Measurements from ENCODE around the gene LRIG2. TPM values are rescaled to one million over a fixed set of nuclear protein-coding genes. Genes with fewer than 3 reads are reported as not detected.

Gene LRIG2
- total and polyA plus RNA-seq, 2 of the 13 experiments (the other 11 are each of a cell fraction or from before 2014, with no cell fraction given), result 8.1 to 12.2 TPM

- TF ChIP-seq ZNF558 (CRISPR knock-in tag; IDR thresholded peaks at IDR 0.05; ENCODE audit: borderline replicate concordance) (no peak), FOXA3 (CRISPR knock-in tag; IDR thresholded peaks at IDR 0.05) (no peak), HNRNPH1 (optimal IDR thresholded peaks at IDR 0.05; ENCODE audit: low read depth, low read length) (no peak), ZNF337 (CRISPR knock-in tag; IDR thresholded peaks at IDR 0.05; ENCODE audit: borderline replicate concordance, low read depth) (no peak), CENPX (CRISPR knock-in tag; IDR thresholded peaks at IDR 0.05) (no peak), ZNF18 (CRISPR knock-in tag; IDR thresholded peaks at IDR 0.05; ENCODE audit: insufficient replicate concordance) (no peak), AGO1 (IDR thresholded peaks at IDR 0.05; ENCODE audit: low read depth, low read length, poor library complexity, severe bottlenecking) (peak; percentile 3), PHB2 (IDR thresholded peaks at IDR 0.05; ENCODE audit: partially characterized antibody) (no peak), ZBTB8A (CRISPR knock-in tag; IDR thresholded peaks at IDR 0.05; ENCODE audit: borderline replicate concordance, low read depth) (no peak), SCMH1 (CRISPR knock-in tag; IDR thresholded peaks at IDR 0.05; ENCODE audit: borderline replicate concordance) (no peak), PHF5A (CRISPR knock-in tag; IDR thresholded peaks at IDR 0.05; ENCODE audit: low read depth, unreplicated experiment) (no peak), TAF1 (CRISPR knock-in tag; IDR thresholded peaks at IDR 0.05) (no peak), ZNF121 (CRISPR knock-in tag; IDR thresholded peaks at IDR 0.05) (0 out of 2 replicates have a peak, but pooled peaks have one; percentile 11), CTCF (CRISPR knock-in tag; IDR thresholded peaks at IDR 0.05) (peak; percentile 78), HOXA3 (CRISPR knock-in tag; IDR thresholded peaks at IDR 0.05) (no peak), MXD4 (CRISPR knock-in tag; IDR thresholded peaks at IDR 0.05) (no peak), HMGXB3 (CRISPR knock-in tag; IDR thresholded peaks at IDR 0.05; ENCODE audit: borderline replicate concordance) (no peak), CBFB (CRISPR knock-in tag; IDR thresholded peaks at IDR 0.05) (no peak), THAP7 (CRISPR knock-in tag; IDR thresholded peaks at IDR 0.05) (no peak), POLR2A (IDR thresholded peaks at IDR 0.05; ENCODE audit: insufficient read depth in 1 of 2, low read depth in 2 of 2, low read length in 2 of 2) (no peak), FOXP4 (CRISPR knock-in tag; IDR thresholded peaks at IDR 0.05) (no peak)
Measured at GRCh38 chr1:113073479-113073950, 517 bp downstream of the LRIG2 start (continued).

Data from HepG2 (cell line).